NCI-H2196 (cell line): ENCODE results near the gene SMIM38.
A peak's percentile ranks its signal among the peaks of the same experiment; 100 is the strongest.
"Not testable (repeated sequence)": the region's sequence is repeated elsewhere in the genome, so short reads cannot be mapped to it uniquely, and the experiment has no call there.

ENCODE experiments used
- DNase-seq: peaks from one replicate; lab custom pipeline; 2025; ENCODE audit not compliant: unreplicated experiment; lab: John Stamatoyannopoulos, UW

SMIM38 gene

DNA sequence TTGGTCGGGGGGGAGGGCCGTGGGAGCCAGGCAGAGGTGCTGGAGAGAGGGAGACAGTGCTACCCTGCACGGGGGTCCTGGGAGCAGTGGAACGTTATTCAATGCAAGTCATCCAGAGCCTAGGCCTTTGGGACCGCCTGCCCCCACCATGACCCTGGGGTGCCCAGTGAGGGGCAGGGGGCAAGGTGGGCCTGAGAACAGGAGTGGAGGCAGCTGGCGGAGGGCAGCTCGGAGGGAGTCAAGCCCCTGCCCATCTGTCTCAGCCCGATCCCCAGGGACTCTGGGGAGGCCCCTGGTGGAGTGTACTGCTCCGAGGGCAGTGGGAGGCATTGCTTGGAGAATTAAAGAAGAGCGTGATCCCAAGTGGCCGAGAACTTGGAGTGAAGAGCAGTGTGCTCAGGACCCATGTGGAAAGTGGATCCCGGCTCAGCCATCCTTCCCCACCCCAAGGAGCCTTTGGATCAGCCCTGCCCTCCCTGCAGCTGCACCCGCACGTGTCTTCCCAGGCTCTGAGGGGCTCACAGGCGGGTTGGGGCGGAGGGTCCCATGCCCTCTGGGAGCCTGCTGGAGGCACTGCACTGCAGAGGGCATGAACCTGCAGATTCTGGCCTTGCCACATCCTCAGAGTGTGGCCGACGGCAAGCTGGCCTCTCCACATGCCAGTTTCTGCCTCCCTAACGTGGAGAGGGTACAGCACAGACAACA lies 34.0 kb upstream of the SMIM38 start:
- no peak for DNase-seq

DNA sequence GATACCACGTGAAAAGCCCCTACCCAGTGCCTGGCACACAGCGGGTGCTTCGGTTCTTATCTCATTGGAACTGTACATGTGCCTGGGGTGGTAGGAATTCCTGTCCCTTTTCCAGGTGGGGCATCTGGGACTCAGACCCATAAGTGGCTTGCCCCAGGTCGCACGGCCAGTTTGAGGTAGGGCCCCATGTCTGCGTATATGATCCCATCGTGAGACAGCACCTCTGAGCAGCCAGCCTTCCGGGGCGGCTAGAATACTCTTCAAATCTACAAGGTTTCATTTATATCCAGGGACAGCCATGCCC lies 33.5 kb upstream of the SMIM38 start:
- no peak for DNase-seq

DNA sequence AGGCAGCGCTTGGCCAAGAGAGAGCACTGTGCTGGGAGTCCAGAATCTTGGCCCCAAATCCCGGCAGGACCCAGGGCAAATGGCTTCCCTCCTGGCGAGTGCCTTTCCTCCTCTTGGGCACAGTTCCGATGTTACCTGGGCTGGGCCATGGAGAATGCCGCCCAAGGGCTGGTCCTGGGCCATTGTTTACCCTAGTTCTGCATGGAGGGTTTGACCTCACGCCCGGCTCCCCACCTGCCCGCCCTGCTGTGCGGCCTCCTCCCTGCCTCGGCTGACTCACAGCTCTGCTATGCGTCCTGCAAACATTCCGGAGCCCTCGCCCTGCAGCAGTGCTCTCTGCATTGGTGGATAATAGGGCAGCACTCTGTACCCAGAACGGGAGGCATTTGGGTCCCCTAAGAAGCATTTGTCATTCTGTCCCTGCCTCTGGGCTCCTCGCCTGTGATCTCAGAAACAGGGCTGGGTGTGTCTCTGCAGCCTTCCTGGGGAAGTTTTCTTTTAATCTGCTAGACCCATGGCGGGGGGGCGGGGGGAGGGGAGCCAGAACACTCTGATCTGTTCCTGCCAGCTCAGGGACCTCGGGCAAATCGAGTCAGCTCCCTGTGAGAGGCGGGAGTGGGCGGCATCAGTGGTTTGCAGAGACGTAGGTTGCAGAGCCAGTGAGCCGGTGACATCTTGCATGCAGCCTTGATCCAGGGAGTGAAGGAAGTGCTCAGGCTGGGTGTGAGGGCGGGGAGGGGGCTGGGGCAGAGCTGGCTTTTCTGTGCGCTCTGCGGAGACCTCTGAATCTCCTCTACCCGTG lies 32.9 kb upstream of the SMIM38 start:
- DNase-seq, result peak; percentile 62

DNA sequence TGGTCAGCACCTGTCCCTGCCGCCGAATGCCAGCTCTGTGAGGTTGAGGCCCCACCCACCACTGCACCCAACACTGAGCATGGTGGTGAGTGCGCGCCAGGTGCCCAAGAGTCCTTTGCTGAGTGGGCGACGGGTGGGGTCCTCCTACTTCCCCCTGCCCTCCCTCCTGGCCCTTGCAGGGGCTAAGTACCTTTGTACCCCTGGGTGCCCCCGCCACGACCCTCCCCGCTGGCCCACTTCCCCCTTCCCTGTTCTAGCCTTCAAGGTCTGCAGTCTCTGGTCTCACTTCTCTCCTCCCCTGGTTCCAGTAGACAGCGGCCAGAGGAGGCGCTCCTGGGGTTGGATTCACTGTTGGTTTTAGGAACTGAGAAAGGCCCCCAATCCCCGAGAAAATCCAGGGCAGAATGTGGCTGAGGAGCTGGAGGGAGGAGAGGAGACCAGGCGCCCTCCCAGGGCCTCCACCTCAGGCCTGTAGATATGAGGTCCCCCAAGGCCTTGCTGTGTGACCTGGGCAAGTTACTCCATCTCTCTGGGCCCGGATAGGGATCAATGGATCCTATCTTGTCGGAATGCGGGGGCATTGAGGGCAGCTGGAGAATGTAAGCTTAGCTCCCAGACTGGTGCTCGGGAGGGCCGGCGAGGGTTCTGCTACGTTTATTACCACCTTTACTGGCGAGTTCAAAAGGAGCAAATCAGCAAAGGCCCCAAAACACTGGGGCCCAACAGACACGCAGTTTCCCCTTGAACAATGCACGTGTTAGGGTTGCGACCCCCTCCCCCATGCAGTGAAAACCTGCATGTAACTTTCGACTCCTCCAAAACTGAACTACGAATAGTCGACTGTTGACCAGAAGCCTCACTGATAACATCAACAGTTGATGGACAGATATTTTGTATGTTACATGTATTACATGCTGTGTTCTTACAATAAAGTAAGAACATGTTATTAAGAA lies 31.9 kb upstream of the SMIM38 start:
- no peak for DNase-seq

DNA sequence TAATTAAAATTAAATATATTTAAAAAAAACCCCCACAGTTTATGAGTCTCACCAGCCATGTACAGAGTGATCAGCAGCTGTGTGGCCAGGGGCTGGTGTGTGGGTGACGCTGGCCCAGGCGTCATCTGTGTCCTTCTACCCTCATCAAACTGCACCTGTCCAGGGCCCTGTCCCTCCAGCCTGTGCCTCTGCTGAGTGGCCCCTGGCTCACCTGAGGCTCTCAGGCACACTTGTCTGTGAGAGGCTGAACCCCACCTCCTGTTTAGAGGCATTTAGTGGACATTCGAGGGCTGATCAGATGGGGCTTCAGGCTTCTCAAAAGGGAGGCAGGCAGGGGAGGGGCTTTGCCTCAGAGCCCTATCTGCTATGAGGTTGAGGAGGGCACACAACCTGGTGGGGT lies 29.9 kb upstream of the SMIM38 start:
- DNase-seq, result no peak

DNA sequence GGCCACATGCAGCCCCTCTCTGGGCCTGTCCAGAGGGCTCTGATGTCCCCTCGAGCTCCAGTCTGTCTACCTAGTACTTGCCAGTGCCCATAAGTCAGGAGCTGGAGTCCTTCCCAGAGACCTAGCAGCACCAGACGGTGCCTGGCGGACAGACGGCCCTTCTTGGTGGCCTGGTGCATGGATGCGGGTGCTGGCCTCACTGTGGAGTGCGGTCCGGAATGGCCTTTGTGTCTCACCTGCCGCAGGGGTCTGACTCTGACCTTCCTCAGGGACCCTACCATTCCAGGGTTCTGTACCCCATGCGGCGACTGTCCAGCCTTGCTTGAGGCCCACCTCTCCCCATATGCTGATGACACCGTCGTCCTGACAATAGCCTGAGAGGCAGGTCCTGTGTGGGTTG lies 29.4 kb upstream of the SMIM38 start:
- DNase-seq, result no peak

DNA sequence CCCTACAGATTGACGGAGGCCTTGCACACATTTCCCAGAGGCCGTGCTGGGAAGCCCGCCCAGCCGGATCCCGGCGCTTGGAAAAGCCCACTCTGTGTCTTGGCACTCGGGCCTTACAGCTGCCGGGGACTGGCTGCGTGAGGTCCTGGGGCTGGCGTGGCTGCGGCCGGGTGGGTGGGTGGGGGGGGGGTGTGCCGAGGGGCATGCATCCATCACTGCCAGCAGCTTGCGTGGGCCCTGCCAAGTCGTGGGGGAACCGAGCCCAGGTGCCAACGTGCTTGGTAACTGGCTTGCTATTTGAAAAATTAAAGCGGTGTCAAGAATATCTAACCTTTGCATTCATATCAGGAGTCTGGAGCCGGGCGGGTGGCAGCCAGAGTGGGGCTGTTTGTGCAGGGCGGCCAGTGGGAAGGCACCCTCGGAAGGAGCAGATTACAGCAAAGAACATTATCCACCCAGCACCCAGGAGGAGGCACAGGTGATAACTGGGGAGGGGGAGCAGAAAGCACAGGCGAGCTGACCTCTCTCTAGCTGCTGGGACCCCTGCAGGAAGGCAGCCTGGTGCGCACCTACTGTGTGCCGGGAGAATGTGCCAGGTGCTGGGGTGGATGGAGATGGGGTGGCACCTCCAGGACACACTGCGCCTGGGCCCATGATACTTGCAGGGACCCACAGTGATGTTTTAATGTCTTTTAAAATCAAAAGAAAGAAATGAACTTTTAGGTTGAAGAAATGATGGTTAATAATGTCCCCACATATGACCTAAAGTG lies 28.5 kb upstream of the SMIM38 start:
- DNase-seq, result no peak

DNA sequence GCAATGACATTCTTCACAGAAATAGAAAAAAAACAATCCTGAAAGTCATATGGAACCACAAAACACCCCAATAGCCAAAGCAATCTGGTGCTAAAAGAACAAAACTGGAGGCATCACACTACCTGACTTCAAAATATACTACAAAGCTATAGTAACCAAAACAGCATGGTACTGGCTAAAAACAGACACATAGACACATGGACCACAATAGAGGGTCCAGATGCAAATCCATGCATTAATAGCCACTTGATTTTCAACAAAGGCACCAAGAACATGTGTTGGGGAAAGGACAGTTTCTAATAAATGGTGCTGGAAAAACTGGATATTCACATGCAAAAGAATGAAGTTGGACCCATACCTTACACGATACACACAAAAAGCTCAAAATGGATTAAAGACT lies 27.9 kb upstream of the SMIM38 start:
- no peak for DNase-seq

DNA sequence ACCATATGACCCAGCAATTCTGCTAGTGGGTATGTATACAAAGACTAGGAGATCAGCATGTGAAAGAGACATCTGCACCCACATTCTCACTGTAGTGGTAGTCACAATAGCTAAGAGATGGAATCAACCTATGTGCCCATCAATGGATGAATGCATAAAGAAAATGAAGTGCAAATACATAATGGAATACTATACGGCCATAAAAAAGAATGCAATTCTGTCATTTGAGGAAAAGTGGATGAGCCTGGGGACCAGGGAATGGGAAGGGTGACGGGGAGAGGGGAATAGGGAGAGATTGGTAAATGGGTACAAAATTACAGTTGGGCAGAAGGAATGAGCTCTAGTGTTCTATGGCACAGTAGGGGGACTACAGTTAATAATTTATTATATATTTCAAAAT lies 26.7 kb upstream of the SMIM38 start:
- no peak for DNase-seq

DNA sequence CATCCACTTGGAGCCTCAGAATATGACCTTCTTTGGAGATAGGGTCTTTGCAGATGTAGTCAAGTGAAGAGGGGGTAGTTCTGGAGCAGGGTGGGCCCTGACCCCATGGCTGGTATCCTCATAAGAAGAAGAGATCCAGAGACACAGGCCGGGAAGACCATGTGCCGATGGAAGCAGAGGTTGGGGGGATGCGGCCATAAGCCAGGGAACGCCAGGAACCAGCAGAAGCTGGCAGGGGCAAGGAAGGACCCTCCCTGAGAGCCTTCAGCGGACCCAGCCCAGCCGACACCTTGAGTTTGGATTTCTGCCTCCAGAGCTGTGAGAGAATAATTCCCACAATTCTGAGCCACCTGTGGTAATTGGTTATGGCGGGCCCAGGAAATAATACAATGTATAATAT lies 26.1 kb upstream of the SMIM38 start:
- DNase-seq, result no peak

DNA sequence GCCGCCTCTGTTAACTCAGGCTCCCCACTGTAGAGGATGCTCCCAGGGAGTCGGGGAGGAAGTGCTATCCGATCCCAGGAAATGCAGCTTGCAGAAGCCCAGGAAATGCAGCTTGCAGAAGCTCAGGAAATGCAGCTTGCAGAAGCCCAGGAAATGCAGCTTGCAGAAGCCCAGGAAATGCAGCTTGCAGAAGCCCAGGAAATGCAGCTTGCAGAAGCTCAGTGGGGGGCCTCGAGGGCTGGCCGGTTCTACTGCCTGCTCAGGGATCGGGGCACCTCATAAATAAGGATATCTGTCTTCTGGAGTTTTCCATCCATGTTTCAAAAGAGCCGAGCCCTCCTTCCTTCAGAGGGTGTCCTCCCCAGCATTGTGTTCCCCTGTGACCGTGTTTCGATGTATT lies 25.1 kb upstream of the SMIM38 start:
- DNase-seq, result no peak

DNA sequence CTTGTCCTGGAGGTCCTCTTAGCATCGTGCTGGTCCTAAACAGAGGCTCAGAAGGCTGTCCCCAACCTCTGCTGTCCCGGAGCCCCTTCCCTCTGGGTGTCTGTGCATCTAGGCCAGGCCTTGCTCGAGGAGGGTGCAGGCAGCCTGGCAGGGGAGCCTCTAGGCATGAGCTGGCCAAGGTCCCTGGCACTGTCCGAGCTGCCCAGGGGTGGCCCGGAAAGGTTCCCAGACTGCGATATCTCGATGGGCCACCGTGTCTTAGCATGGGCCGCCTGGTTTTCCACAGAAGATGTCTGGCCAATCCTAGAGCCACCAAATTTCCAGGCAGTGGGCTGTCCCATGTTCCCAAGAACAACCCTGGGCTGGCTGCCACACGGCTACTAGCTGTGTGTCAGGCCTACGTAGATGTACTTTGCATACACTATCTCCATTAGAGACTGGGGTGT lies 24.6 kb upstream of the SMIM38 start:
- DNase-seq, result no peak

DNA sequence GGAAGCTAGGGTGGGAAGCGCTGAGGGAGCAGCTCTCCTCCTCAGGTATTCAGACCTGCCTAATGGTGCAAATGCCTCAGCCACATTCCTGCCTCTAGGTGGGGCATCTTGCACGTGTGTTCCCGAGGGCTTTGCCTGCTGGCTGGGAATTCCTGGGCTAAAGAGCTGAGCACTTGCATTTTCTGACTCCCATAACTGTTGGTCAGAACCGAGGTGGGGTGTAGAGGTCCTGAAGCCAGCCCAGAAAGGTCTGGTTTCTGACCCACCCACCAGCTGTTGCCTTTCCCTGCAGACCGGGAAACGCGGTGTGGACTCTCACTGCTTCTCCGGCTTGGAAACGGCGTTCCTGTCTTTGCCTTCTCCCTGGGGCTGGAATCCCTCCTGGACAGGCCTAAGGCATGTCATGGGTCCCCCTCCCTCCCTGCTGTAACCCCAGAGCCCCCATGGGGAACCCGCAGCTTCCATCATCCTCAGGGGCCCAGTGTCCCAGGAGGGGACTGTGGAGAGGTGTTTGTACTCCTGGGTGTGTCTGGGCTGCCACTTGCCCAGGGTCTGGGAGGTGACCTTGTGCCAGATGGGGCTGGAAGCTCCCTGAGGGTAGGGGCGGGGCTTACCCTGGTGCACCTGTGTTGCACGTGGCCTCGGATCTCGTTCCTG lies 24.0 kb upstream of the SMIM38 start:
- peak; percentile 81 for DNase-seq

DNA sequence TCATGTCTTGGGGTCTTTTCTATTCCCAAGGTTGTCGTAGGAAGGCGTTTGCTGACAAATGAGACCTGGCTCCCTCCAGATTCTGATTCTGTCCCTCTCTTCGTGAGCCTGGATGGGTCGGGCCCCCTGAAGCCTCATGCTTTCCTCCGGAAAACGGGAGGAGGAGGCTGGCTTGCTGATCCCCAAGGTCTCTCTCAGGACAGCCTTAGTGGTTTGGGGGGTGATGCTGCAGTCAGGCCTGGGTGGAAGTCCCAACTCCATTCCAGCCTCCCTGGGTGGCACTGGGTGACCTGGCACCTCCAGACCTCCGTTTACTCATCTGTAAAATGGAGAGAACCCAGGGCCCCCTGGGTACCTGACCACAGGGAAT lies 23.4 kb upstream of the SMIM38 start:
- DNase-seq, result no peak

DNA sequence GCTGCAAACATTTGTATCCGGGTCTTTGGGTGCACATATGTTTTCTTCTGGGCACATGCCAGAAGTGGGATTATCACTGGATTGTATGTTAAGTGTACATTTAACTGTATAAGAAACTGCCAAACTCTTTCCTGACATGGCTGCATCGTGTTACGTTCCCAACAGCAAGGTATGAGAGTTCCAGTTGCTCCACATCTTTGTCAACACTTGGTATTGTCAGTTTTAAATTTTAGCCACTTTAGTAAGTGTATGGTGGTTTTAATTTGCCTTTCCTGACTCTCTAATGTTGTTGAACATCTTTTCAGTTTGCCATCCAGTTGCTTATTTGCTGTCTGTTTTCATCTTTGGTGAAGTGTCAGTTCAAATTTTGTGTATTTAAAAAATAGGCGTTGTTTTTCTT lies 22.5 kb upstream of the SMIM38 start:
- no peak for DNase-seq

DNA sequence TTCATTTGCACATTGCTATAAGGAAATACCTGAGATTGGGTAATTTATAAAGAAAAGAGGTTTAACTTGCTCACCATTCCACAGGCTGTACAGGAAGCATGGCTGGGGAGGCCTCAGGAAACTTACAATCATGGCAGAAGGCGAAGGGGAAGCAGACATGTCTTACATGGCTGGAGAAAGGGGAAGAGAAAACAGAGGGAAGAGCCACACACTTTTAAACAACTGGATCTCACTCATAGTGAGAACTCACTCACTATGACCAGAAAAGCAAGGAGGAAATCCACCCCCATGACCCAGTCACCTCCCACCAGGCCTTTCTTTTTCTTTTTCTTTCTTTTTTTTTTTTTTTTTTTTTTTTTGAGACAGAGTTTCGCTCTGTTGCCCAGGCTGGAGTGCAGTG lies 21.6 kb upstream of the SMIM38 start:
- not testable (repeated sequence) for DNase-seq

DNA sequence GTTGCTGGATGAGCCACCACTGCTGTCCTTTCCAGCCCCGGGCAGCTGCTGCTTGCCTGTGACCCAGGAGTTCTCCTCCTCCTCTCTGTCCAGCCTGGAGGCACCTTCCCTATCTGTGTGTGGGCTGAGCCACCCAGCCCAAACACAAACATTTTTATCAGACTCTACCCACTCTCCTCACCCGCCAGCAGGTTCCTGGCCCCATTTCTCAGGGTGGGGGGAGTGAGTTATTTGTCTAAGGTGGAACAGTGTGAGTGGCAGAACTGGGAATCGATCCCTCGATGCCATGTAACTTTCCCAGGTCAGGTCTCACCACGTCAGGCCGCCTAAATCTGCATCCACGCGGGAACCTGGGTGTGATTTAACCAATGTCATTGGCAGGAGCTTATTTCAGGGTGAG lies 20.8 kb upstream of the SMIM38 start:
- no peak for DNase-seq

DNA sequence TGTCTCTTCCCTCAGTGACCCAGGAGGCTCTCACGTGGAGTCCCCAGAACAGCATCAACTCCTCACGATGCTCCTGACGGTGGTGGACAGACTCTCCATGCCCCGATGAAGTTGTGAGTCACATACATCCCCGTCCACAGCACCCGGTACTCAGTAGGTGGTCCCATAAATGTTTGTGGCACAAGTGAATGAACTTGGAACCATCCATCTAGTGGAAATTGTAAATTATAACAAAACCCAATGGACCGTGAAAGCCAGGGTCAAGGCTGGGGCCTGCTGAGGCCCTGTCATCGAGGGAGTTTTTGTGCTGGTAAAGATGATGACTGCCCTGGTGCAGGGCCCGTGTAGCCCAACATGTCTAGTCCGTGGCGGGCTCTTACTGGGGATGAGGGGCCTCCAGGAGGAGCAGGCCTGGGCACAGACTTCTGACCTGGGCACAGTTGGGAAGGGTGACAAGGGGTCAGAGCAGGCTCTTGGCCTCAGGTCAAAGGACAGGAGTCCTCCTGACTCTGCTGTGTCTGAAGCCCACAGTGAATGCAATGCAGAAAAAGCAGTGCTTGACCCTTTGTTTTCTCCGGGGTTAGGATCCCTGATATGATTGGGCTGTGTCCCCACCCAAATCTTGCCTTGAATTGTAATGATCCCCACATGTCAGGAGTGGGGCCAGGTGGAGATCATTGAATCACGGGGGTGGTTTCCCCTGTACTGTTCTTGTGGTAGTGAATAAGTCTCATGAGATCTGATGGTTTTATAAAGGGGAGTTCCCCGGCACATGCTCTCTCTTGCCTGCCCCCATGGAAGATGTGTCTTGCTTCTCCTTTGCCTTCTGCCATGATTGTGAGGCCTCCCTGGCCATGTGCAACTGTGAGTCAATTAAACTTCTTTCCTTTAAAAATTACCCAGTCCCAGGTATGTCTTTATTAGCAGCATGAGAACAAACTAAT lies 20.0 kb upstream of the SMIM38 start:
- DNase-seq, result no peak

DNA sequence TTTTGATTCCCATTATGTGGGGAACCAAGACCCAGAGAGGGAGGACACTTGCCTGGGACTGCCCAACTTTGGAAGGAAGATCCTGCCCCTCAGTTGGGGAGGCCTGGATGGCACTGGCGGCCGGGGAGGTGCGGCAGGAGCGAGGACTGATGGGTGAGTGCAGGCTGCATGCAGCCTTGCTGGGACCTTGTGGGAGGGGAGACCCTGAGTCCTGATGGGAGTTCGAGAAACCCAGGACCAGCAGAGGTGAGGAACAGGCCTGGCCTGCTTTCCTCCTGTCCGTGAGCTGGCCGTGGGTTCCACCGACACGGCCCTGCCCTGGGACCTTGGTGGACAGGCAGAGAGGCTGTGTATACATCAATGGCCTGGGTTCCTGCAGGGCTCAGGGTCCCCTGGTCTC lies 19.3 kb upstream of the SMIM38 start:
- no peak for DNase-seq
